ENCODE measurements around the gene TMEM234. TPM values are rescaled to one million over a fixed set of nuclear protein-coding genes. Genes with fewer than 3 reads are reported as not detected.
A peak's percentile ranks its signal among the peaks of the same experiment; 100 is the strongest.

The TMEM234 gene
- total RNA-seq, 2 experiments from 2014 or later = 11.5 to 12.8 TPM

DNA sequence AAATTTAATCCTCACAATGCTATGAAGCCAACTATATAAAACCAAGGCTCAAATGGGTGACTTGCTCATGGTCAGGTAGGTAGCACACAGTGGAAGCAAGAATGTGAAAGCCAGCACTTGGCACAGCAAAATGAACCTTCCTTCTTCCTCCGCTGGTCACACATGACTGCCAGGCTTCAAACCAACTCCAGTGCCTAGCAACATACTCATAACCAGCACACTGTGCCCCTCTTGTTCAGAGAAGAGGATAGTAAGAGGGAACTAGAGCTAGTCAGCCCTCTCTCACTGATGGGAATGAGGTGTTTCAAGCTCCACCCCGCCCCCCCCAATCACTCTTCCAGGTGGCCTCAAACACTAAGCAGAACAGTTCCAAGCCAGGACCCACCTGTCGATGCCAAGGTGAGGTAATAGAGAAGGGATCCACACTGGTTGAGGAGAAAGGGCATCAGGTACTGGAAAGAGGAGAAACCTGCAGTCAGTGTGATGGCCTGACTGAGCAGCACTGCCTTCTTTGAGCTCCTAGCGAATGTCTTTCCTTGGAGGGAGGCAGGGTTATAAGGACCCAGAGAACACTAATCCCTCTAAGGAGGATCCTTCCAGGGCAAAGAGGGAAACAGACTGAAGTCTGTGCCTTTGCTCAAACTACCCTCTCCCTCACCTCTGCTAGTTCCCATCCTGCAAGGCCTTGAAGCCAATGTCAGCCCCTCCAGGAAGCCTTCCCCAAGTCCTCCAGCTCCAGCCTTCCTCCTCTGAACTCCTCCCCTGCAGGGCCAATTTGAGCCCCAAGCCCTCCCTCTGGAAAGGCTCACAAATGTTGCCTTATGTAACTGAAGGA is 1.2 kb downstream of the TMEM234 start:
- Histone ChIP-seq H3K9me3 (ENCODE audit: control insufficient read depth in 1 of 2, insufficient read depth in 1 of 2, low read length in 2 of 2) (no peaks in the 10 kb centered on the region), H3K27ac (ENCODE audit: low read depth in 1 of 2, low read length in 2 of 2) (no peak overlapping the region), H3K36me3 (ENCODE audit: insufficient read depth, low read length) (peaks cover 35% of the 10 kb centered on the region), H3K27me3 (ENCODE audit: control insufficient read depth in 1 of 2, insufficient read depth in 2 of 2, low read length in 2 of 2) (no peaks in the 10 kb centered on the region), H3K4me1 (ENCODE audit: insufficient read depth, low read length) (peaks cover 39% of the 10 kb centered on the region), H3K4me3 (ENCODE audit: low read length) (peak overlapping the region; percentile 79)
- H3K9me3 Mint-ChIP-seq = no peaks in the 10 kb centered on the region
- intact Hi-C loops (cut with DNase I, micrococcal nuclease) = loop anchor here in 1 of 2 experiments (2.0 to 10.0 kb wide), 2 partner anchors 40 to 54 kb away; no protein-coding TSS in a partner anchor
- ATAC-seq (ENCODE audit: poor library complexity) (no peak), DNase-seq (no peak)
- H3K4me3 Mint-ChIP-seq = peak overlapping the region; percentile 99
- TF ChIP-seq, protein P1, sequence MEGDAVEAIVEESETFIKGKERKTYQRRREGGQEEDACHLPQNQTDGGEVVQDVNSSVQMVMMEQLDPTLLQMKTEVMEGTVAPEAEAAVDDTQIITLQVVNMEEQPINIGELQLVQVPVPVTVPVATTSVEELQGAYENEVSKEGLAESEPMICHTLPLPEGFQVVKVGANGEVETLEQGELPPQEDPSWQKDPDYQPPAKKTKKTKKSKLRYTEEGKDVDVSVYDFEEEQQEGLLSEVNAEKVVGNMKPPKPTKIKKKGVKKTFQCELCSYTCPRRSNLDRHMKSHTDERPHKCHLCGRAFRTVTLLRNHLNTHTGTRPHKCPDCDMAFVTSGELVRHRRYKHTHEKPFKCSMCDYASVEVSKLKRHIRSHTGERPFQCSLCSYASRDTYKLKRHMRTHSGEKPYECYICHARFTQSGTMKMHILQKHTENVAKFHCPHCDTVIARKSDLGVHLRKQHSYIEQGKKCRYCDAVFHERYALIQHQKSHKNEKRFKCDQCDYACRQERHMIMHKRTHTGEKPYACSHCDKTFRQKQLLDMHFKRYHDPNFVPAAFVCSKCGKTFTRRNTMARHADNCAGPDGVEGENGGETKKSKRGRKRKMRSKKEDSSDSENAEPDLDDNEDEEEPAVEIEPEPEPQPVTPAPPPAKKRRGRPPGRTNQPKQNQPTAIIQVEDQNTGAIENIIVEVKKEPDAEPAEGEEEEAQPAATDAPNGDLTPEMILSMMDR (IDR thresholded peaks at IDR 0.05) = no peak
- no peaks in the 10 kb centered on the region for H3K27me3 Mint-ChIP-seq
- ChIA-PET CTCF (interaction anchor here (1.3 kb wide), 1 partner anchor 69 kb away, joined by 3 read pairs; no protein-coding TSS in a partner anchor), POLR2A (interaction anchor here (0.7 to 2.8 kb wide), 5 partner anchors 20 to 174 kb away, joined by 3 to 9 read pairs (median 4); partner anchors contain the start of gene BSDC1)
- peaks cover 44% of the 10 kb centered on the region for H3K4me1 Mint-ChIP-seq (ENCODE audit: low read depth)
- peaks cover 61% of the 10 kb centered on the region for H3K36me3 Mint-ChIP-seq (ENCODE audit: low read depth)
- peak overlapping the region; percentile 99 for H3K27ac Mint-ChIP-seq

GRCh38 chr1:32219022-32219421 is 3.1 kb downstream of the TMEM234 start:
- intact Hi-C loops (cut with DNase I, micrococcal nuclease) = no loop called here
- Mint-ChIP-seq H3K4me3 (no peak overlapping the region), H3K9me3 (no peaks in the 10 kb centered on the region), H3K4me1 (ENCODE audit: low read depth) (peaks cover 41% of the 10 kb centered on the region), H3K27me3 (no peaks in the 10 kb centered on the region), H3K36me3 (ENCODE audit: low read depth) (peaks cover 58% of the 10 kb centered on the region), H3K27ac (peak overlapping the region; percentile 58)
- TF ChIP-seq, protein P1 (IDR thresholded peaks at IDR 0.05) = no peak
- Histone ChIP-seq H3K4me3 (ENCODE audit: low read length) (no peak overlapping the region), H3K4me1 (ENCODE audit: insufficient read depth, low read length) (peaks cover 41% of the 10 kb centered on the region), H3K9me3 (ENCODE audit: control insufficient read depth in 1 of 2, insufficient read depth in 1 of 2, low read length in 2 of 2) (no peaks in the 10 kb centered on the region), H3K27me3 (ENCODE audit: control insufficient read depth in 1 of 2, insufficient read depth in 2 of 2, low read length in 2 of 2) (no peaks in the 10 kb centered on the region), H3K27ac (ENCODE audit: low read depth in 1 of 2, low read length in 2 of 2) (no peak overlapping the region), H3K36me3 (ENCODE audit: insufficient read depth, low read length) (peaks cover 37% of the 10 kb centered on the region)
- ChIA-PET CTCF (no interaction called here), POLR2A (interaction anchor here (0.6 to 1.1 kb wide), 2 partner anchors 39 to 168 kb away, joined by 3 read pairs; partner anchors contain the start of gene TXLNA)
- DNase-seq = no peak
- ATAC-seq (ENCODE audit: poor library complexity) = no peak

- Histone ChIP-seq H3K9me3 (ENCODE audit: control insufficient read depth in 1 of 2, insufficient read depth in 1 of 2, low read length in 2 of 2) (no peaks in the 10 kb centered on the region), H3K4me3 (ENCODE audit: low read length) (no peak overlapping the region), H3K27me3 (ENCODE audit: control insufficient read depth in 1 of 2, insufficient read depth in 2 of 2, low read length in 2 of 2) (no peaks in the 10 kb centered on the region), H3K4me1 (ENCODE audit: insufficient read depth, low read length) (peaks cover 23% of the 10 kb centered on the region), H3K36me3 (ENCODE audit: insufficient read depth, low read length) (peaks cover 32% of the 10 kb centered on the region), H3K27ac (ENCODE audit: low read depth in 1 of 2, low read length in 2 of 2) (no peak overlapping the region)
- no peak for DNase-seq
- ATAC-seq (ENCODE audit: poor library complexity) = no peak
- TF ChIP-seq, protein P1 (IDR thresholded peaks at IDR 0.05) = no peak
- Mint-ChIP-seq H3K36me3 (ENCODE audit: low read depth) (peaks cover 37% of the 10 kb centered on the region), H3K27ac (no peak overlapping the region), H3K27me3 (no peaks in the 10 kb centered on the region), H3K4me1 (ENCODE audit: low read depth) (peaks cover 20% of the 10 kb centered on the region), H3K9me3 (no peaks in the 10 kb centered on the region), H3K4me3 (no peak overlapping the region)
- CTCF ChIA-PET = interaction anchor here (0.7 to 3.8 kb wide), 14 partner anchors 11 to 178 kb away, joined by 3 to 22 read pairs (median 8); partner anchors contain the start of genes BSDC1, CCDC28B, HDAC1 and IQCC
- POLR2A ChIA-PET = interaction anchor here (0.5 to 3.0 kb wide), 16 partner anchors 11 to 227 kb away, joined by 3 to 20 read pairs (median 8); partner anchors contain the start of genes BSDC1, CCDC28B, IQCC and MARCKSL1
- intact Hi-C loops (cut with DNase I, micrococcal nuclease) = no loop called here
Measured at GRCh38 chr1:32216566-32216965, 5.6 kb downstream of the TMEM234 start.
